HCT116 (cell line): Measurements from ENCODE around the gene CCDC92. TPM values are rescaled to one million over a fixed set of nuclear protein-coding genes. Genes with fewer than 3 reads are reported as not detected.
A peak's percentile ranks its signal among the peaks of the same experiment; 100 is the strongest.

Experiments used
- ATAC-seq: fragments of 200-7000 bp; cut with Tn5 transposase; 2 replicates; pipeline ENCODE4 v1.9.1; 2020; ENCODE audit warnings: mild to moderate bottlenecking, moderate library complexity
- BruUV-seq: library from RNA; stranded (reverse); fragments of 400-500 nt; replicated peaks from 2 replicates; lab custom pipeline; 2021; lab: Mats Ljungman, UMichigan
- CTCF ChIA-PET: fragments of 300-600 bp; sonication (Branson Sonifier 250); formaldehyde crosslinking; loops from one replicate; lab custom pipeline; 2021; ENCODE audit warnings: antibody characterized with exemption; lab: Charles Lee
- POLR2A ChIA-PET: fragments of 300-600, 350-600 bp; sonication (Branson Sonifier 250); formaldehyde crosslinking; loops from one replicate; lab custom pipeline; 2021; ENCODE audit warnings: antibody characterized with exemption; lab: Charles Lee
- RAD21 ChIA-PET, 2 experiments: fragments of 300-600 bp; sonication (Branson Sonifier 250); formaldehyde crosslinking; loops; one replicate each; lab custom pipeline; 2023; ENCODE audit warnings: low total read pairs in 2 of 2; ENCODE audit not compliant: uncharacterized antibody in 2 of 2, unreplicated experiment in 2 of 2, low non-redundant PET in 1 of 2; lab: Charles Lee
- DNase-seq: peaks from one replicate; pipeline ENCODE4 v3.0.0-alpha.2; 2010; ENCODE audit warnings: low read depth, low spot score
- H2AFZ ChIP-seq: fragments of 200-600 bp; shearing (Covaris generic), sonication (generic); 2 replicates; pipeline ENCODE4 v1.6.1; 2017; ENCODE audit warnings: low read depth, mixed run types, mixed read lengths, antibody characterized with exemption, low read length; ENCODE audit not compliant: poor library complexity, severe bottlenecking
- H3K27ac ChIP-seq: 2 replicates; pipeline ENCODE4 v1.5.1; 2012; ENCODE audit warnings: low read depth, low read length
- H3K27me3 ChIP-seq: fragments of 200-600 bp; sonication (generic); 2 replicates; pipeline ENCODE4 v1.6.1; 2016; ENCODE audit warnings: mixed run types, low read length, mixed read lengths; ENCODE audit not compliant: insufficient read depth
- H3K36me3 ChIP-seq, 2 experiments: fragments of 200-500 bp in 1 of 2; fragments of 200-600 bp in 1 of 2; sonication (Bioruptor generic) in 1 of 2; sonication (generic) in 1 of 2; 2 replicates each; pipeline versions ENCODE4 v1.5.1 to v1.6.1; 2014 to 2016; ENCODE audit warnings: low read length in 2 of 2, inconsistent platforms in 1 of 2, mixed read lengths in 1 of 2, mixed run types in 1 of 2; ENCODE audit not compliant: insufficient read depth in 2 of 2, control insufficient read depth in 1 of 2
- H3K4me1 ChIP-seq, 2 experiments: fragments of 200-600 bp in 1 of 2; sonication (generic) in 1 of 2; 2 replicates each; pipeline versions ENCODE4 v1.5.1 to v1.6.1; 2012 to 2017; ENCODE audit warnings: low read length in 2 of 2, inconsistent platforms in 1 of 2, mild to moderate bottlenecking in 1 of 2, mixed read lengths in 1 of 2, mixed run types in 1 of 2, moderate library complexity in 1 of 2; ENCODE audit not compliant: insufficient read depth in 2 of 2, control insufficient read depth in 1 of 2
- H3K4me2 ChIP-seq: fragments of 200-600 bp; sonication (generic); 2 replicates; pipeline ENCODE4 v1.6.1; 2017; ENCODE audit warnings: mixed run types, low read length, mixed read lengths
- H3K4me3 ChIP-seq, 2 experiments: fragments of 200-600 bp in 1 of 2; sonication (generic) in 1 of 2; replicated peaks in 1 of 2; 2 replicates each; pipeline ENCODE4 v1.5.1; 2011 to 2016; ENCODE audit warnings: low read length in 2 of 2, control low read depth in 1 of 2, low read depth in 1 of 2, mild to moderate bottlenecking in 1 of 2, mixed read lengths in 1 of 2, mixed run types in 1 of 2
- H3K79me2 ChIP-seq: fragments of 200-600 bp; sonication (generic); 2 replicates; pipeline ENCODE4 v1.6.1; 2017; ENCODE audit warnings: mild to moderate bottlenecking, mixed run types, low read length, moderate library complexity, mixed read lengths; ENCODE audit not compliant: insufficient read depth
- H3K9ac ChIP-seq: fragments of 200-600 bp; sonication (generic); 2 replicates; pipeline ENCODE4 v1.6.1; 2016; ENCODE audit warnings: low read length, mixed read lengths
- H3K9me2 ChIP-seq: fragments of 200-600 bp; sonication (generic), shearing (Covaris generic); 2 replicates; pipeline ENCODE4 v1.6.1; 2017; ENCODE audit warnings: mixed run types, mild to moderate bottlenecking, moderate library complexity; ENCODE audit not compliant: insufficient read depth
- H3K9me3 ChIP-seq, 2 experiments: fragments of 200-500 bp in 1 of 2; fragments of 200-600 bp in 1 of 2; sonication (Bioruptor generic) in 1 of 2; sonication (generic) in 1 of 2; 2 replicates each; pipeline ENCODE4 v1.6.1; 2014 to 2017; ENCODE audit warnings: low read length in 2 of 2, mixed read lengths in 2 of 2, inconsistent platforms in 1 of 2, low read depth in 1 of 2, mild to moderate bottlenecking in 1 of 2, mixed run types in 1 of 2, moderate library complexity in 1 of 2; ENCODE audit not compliant: control insufficient read depth in 1 of 2, insufficient read depth in 1 of 2
- H4K20me1 ChIP-seq: fragments of 200-600 bp; sonication (generic), shearing (Covaris generic); 2 replicates; pipeline ENCODE4 v1.6.1; 2017; ENCODE audit warnings: mixed run types, mild to moderate bottlenecking, moderate library complexity; ENCODE audit not compliant: insufficient read depth
- CTCF ChIP-seq, 3 experiments: fragments of 200-600 bp in 1 of 3; sonication (generic) in 1 of 3; IDR thresholded peaks in 2 of 3; conservative IDR thresholded peaks in 1 of 3; 2 replicates each; pipeline ENCODE4 v1.5.1; 2012 to 2017; ENCODE audit warnings: low read depth in 2 of 3, low read length in 2 of 3, antibody characterized with exemption in 1 of 3, borderline replicate concordance in 1 of 3, control low read depth in 1 of 3, mild to moderate bottlenecking in 1 of 3, mixed read lengths in 1 of 3, mixed run types in 1 of 3, moderate library complexity in 1 of 3; ENCODE audit not compliant: insufficient read depth in 1 of 3
- JUND ChIP-seq: IDR thresholded peaks from 2 replicates; pipeline ENCODE4 v1.6.1; 2012
- POLR2A ChIP-seq: IDR thresholded peaks from 2 replicates; pipeline ENCODE4 v1.7.0; 2011; ENCODE audit warnings: borderline replicate concordance; ENCODE audit not compliant: insufficient read depth, insufficient read length; ENCODE audit errors: extremely low read depth
- POLR2AphosphoS5 ChIP-seq: IDR thresholded peaks from 2 replicates; pipeline ENCODE4 v1.6.1; 2011; ENCODE audit warnings: mild to moderate bottlenecking, low read depth, low read length, moderate library complexity
- ZBTB33 ChIP-seq: IDR thresholded peaks from 2 replicates; pipeline ENCODE4 v1.6.1; 2011; ENCODE audit warnings: mild to moderate bottlenecking, low read length, moderate library complexity; ENCODE audit not compliant: insufficient replicate concordance; ENCODE audit errors: extremely low read depth
- intact Hi-C: fragments of 100-400 bp; cut with micrococcal nuclease; formaldehyde crosslinking; loops from 2 replicates; pipeline ENCODE4 v1.10.0; 2022
- total RNA-seq: library from RNA; stranded (reverse); gene quantifications from one replicate; pipeline ENCODE4 v1.2.1, GENCODE V29; 2021; ENCODE audit not compliant: unreplicated experiment

Gene CCDC92
- total RNA-seq, 1 experiment from 2014 or later, result 9.7 TPM

GRCh38 chr12:124002654-124003053, 30.0 kb upstream of the CCDC92 start:
- 0 out of 2 replicates have a peak, but pooled peaks have one; percentile 14 for ATAC-seq
- no peak for DNase-seq
- peaks cover 0 to 9% of the 10 kb centered on the region in 2 experiments; a peak in 3 of 4 replicates for H3K36me3 ChIP-seq
- POLR2A ChIA-PET, result no interaction called here
- H2AFZ ChIP-seq, result no peak overlapping the region
- H3K27me3 ChIP-seq, result no peaks in the 10 kb centered on the region
- no peaks in the 10 kb centered on the region for H3K4me1 ChIP-seq
- CTCF ChIA-PET, result no interaction called here
- no peaks in the 10 kb centered on the region for H3K9me2 ChIP-seq
- H4K20me1 ChIP-seq, result no peaks in the 10 kb centered on the region
- intact Hi-C loops, result no loop called here
- BruUV-seq, result no TSS peak
- H3K79me2 ChIP-seq, result peaks cover 48% of the 10 kb centered on the region
- H3K9me3 ChIP-seq, result no peaks in the 10 kb centered on the region
- RAD21 ChIA-PET, result no interaction called here
- TF ChIP-seq CTCF (IDR thresholded peaks at IDR 0.05 in 2 of 3, conservative IDR thresholded peaks at IDR 0.05 in 1 of 3; ENCODE audit: borderline replicate concordance in 1 of 3, insufficient read depth in 1 of 3, low read depth in 2 of 3, low read length in 2 of 3) (no peak), POLR2AphosphoS5 (no peak), JUND (no peak), ZBTB33 (no peak), POLR2A (no peak)
- no peak overlapping the region for H3K9ac ChIP-seq
- no peak overlapping the region for H3K27ac ChIP-seq
- H3K4me2 ChIP-seq, result no peak overlapping the region
- no peak overlapping the region for H3K4me3 ChIP-seq
